HG02763 (cell line): ENCODE results near the gene NTN1.
"Not testable (repeated sequence)": the region's sequence is repeated elsewhere in the genome, so short reads cannot be mapped to it uniquely, and the experiment has no call there.

ENCODE experiments used
- ATAC-seq: cut with Tn5 transposase; IDR thresholded peaks from one replicate; pipeline ENCODE4 v1.9.1; 2021; ENCODE audit warnings: mild to moderate bottlenecking, moderate library complexity; ENCODE audit not compliant: unreplicated experiment

NTN1 gene

DNA sequence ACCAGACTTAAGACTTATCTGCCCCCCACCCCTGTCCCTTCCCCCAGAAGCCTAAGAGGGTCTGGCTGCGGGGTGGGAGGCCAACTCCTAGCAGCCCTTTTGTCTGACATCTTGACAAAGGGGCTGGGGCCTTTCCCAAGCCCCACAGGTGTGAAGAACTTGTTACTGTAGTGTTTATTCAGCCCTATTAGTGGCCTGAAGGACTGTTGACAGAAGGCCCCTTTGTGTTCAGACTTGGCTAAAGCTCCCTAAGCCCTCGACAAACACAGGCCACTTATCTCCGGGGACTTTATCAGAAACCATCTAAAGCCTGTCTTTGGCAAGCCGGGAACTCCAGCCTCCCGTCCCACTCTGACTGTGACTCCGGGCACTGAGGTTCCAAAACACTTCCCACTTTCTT lies 129.8 kb downstream of the NTN1 start:
- ATAC-seq, result no peak

DNA sequence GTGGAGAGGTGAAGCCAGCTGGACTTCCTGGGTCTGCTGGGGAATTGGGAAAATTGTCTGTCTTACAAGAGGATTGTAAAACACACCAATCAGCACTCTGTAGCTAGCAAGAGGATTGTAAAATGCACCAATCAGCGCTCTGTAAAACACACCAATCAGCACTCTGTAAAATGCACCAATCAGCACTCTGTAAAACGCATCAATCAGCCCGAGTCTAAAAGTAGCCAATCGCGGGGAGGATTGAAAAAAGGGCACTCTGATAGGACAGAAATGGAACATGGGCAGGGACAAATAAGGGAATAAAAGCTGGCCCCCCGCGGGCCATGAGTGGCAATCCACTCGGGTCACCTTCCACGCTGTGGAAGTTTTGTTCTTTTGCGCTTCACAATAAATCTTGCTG lies 130.4 kb downstream of the NTN1 start:
- not testable (repeated sequence) for ATAC-seq

GRCh38 chr17:9158544-9159452 lies 137.5 kb downstream of the NTN1 start:
- ATAC-seq, result no peak

DNA sequence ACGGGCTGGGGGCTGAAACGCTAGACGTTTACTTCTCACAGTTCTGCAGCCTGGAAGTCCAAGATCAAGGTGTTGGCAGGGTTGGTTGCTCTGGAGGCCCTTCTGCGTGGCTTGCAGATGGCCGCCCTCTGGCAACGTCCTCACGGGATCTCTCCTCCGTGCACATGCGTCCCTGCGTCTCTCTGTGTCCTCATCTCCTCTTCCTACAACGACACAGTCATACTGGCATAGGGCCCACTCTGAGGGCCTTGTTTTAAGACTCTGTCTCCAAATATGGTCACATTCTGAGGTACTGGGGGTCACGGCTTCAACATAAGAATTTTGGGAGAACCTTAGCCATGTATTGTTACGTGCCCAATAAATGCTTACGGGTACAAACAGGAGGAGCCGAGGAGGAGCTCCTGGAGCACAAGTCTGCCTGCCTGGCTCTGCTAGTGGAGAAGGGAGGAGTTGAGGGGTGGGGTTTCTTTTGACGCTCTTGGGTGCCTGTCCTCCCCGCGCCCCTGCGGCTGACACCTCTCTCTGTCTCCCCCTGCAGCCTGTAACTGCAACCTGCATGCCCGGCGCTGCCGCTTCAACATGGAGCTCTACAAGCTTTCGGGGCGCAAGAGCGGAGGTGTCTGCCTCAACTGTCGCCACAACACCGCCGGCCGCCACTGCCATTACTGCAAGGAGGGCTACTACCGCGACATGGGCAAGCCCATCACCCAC lies 141.1 kb downstream of the NTN1 start:
- no peak for ATAC-seq

- no peak for ATAC-seq
Measured at GRCh38 chr17:9166788-9167187, 145.5 kb downstream of the NTN1 start.

- ATAC-seq, result no peak
Measured at GRCh38 chr17:9167379-9167778, 146.1 kb downstream of the NTN1 start.

DNA sequence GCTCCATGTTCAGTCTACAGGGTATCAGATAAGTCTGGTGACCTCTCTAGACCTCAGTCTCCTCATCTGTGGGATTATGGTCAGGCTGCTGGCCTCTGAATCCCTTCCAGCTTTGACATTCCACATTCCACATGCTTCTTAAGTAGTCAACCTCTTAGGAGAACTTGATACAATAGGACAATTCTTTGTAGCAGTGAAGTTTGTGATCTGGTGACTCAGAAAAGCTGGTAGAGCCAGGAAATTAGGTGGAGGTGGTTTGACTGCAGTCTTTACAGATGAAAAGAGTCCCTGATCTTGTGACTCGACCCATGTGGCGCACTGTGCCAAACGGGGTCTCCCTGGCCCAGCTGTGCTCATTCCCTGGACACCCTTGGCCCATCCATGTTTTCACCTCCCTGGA lies 147.8 kb downstream of the NTN1 start:
- ATAC-seq, result no peak

DNA sequence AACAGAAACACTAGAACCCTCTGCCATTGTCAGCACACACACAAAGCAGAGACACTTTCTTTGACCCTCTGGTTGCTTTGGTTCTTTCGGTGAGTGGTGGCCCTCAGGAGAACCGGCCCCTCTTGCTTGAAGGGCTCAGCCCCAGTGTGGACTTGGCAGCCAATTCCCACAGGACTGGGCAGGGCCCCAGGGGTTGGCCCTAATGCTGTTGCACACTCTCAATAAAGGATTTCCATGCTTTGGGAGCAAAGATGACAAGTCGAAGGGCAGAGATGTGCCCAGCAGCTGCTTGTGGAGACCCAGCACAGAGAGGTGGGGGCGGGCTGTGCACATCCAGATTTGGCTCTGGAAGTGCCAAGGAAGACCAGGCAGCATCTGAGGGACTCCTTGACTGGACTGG lies 149.0 kb downstream of the NTN1 start:
- no peak for ATAC-seq

- ATAC-seq, result no peak
Measured at GRCh38 chr17:9170853-9171252, 149.5 kb downstream of the NTN1 start.

GRCh38 chr17:9173386-9173983 lies 152.2 kb downstream of the NTN1 start:
- ATAC-seq, result no peak

GRCh38 chr17:9174312-9174711 lies 153.0 kb downstream of the NTN1 start:
- ATAC-seq, result no peak

GRCh38 chr17:9174779-9175574 lies 153.7 kb downstream of the NTN1 start:
- no peak for ATAC-seq

- ATAC-seq, result no peak
Measured at GRCh38 chr17:9175700-9176467, 154.6 kb downstream of the NTN1 start.

DNA sequence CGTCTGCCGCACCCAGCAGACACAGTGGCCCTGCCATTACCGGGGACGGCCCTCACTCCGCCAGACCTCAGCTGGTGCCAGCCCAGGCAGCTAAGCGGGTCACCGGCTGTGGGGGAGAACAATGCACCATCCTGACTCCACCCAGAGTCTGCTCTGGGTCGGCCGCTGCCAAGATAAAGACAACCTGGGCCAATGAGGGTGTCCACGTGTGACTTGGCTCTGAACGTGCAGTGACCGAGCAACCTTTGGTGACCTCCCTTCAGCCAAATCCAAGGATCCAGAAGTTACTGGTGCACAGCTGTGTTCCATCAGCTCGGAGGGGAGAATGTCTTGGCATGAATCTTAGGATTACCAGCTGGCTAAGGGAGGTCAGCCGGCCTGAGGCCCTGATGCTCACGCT lies 155.9 kb downstream of the NTN1 start:
- ATAC-seq, result no peak

GRCh38 chr17:9178319-9178718 lies 157.0 kb downstream of the NTN1 start:
- no peak for ATAC-seq

GRCh38 chr17:9179602-9180001 lies 158.3 kb downstream of the NTN1 start:
- ATAC-seq, result no peak

- ATAC-seq, result no peak
Measured at GRCh38 chr17:9181640-9182039, 160.3 kb downstream of the NTN1 start.

DNA sequence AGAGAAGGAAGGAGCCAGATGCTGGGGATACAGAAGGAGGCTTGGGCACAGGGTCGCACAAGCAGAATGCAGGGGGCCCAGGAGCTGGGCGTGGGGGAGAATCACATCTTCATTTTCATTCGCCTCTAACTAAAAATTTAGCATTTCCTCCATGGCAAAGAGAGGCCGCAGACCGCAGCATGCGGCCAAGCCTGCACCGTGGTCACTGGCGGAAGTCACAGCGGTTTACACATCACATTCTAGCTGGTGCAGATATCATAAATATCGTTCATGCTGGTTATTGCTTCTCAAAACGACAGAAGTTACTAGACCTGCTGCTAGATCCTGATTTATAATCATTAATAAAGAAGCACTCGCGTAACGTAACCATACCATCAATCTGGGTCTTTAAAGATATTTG lies 162.0 kb downstream of the NTN1 start:
- no peak for ATAC-seq

- no peak for ATAC-seq
Measured at GRCh38 chr17:9185142-9185541, 163.8 kb downstream of the NTN1 start.

- ATAC-seq, result no peak
Measured at GRCh38 chr17:9185688-9186284, 164.5 kb downstream of the NTN1 start.
